Measurements from ENCODE around the gene EPHA3.
A peak's percentile ranks its signal among the peaks of the same experiment; 100 is the strongest.

Gene EPHA3

DNA sequence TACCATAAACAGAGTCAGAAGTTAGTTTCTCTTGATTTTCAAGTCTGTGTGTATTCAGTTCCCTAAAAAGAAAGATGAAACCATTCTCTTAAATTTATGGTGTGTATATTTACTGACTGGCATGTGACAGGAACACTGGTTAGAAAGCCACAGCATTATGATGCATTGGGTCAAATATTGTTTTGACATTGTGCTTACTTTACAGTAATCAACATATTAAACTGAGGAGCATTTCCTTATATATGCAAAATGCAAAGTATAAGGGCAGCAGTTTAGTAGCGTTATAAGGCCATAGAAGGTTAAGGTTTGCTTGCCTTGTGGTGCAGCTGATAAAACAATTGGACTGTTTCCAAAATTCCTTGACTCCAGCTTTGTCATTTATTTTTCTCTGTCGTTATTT lies 72.9 kb downstream of the EPHA3 start:
- H3K23ac ChIP-seq (ENCODE audit: low read length in 2 of 2): no peak overlapping the region
- WGBS: 22% methylated on average over 1 of the region's 2 CpGs
- H3K14ac ChIP-seq (ENCODE audit: low read length in 2 of 2): no peak overlapping the region
- H3K9ac ChIP-seq (ENCODE audit: low read length): no peak overlapping the region
- H2BK15ac ChIP-seq (ENCODE audit: low read depth, poor library complexity, severe bottlenecking): no peak overlapping the region
- H2BK5ac ChIP-seq (ENCODE audit: low read depth, low read length, poor library complexity, severe bottlenecking): no peak overlapping the region
- H3K9me3 ChIP-seq (ENCODE audit: control insufficient read depth, low read length): no peaks in the 10 kb centered on the region
- no peak overlapping the region for H3K18ac ChIP-seq (ENCODE audit: low read depth in 1 of 2, low read length in 2 of 2)
- no peak overlapping the region for H3K4me3 ChIP-seq (ENCODE audit: insufficient read depth in 1 of 2, low read depth in 1 of 2, low read length in 2 of 2)
- H3K27ac ChIP-seq (ENCODE audit: low read length, poor library complexity, severe bottlenecking): no peak overlapping the region
- H3K4ac ChIP-seq (ENCODE audit: low read depth in 1 of 2, low read length in 2 of 2): no peak overlapping the region
- no peaks in the 10 kb centered on the region for H3K36me3 ChIP-seq (ENCODE audit: control insufficient read depth in 1 of 2, insufficient read depth in 2 of 2, low read depth in 1 of 2, low read length in 2 of 2)
- H2BK12ac ChIP-seq (ENCODE audit: low read length in 2 of 2): no peak overlapping the region
- H3K27me3 ChIP-seq (ENCODE audit: control insufficient read depth in 1 of 2, insufficient read depth in 1 of 2, low read length in 2 of 2): no peaks in the 10 kb centered on the region
- H2AFZ ChIP-seq (ENCODE audit: low read depth, low read length): no peak overlapping the region
- DNase-seq: peak; percentile 18
- no peak overlapping the region for H3K4me2 ChIP-seq (ENCODE audit: low read length, poor library complexity, severe bottlenecking)
- H3K4me1 ChIP-seq (ENCODE audit: control insufficient read depth, insufficient read depth, low read depth, low read length): no peaks in the 10 kb centered on the region
- no peak overlapping the region for H4K91ac ChIP-seq (ENCODE audit: low read length)
- no peak overlapping the region for H2AK5ac ChIP-seq (ENCODE audit: low read length, severe bottlenecking)
- H4K8ac ChIP-seq (ENCODE audit: low read length): no peak overlapping the region
- H2BK120ac ChIP-seq (ENCODE audit: low read depth, low read length): no peak overlapping the region
- H3K79me1 ChIP-seq (replicated peaks; ENCODE audit: low read length, poor library complexity, severe bottlenecking): no peaks in the 10 kb centered on the region

DNA sequence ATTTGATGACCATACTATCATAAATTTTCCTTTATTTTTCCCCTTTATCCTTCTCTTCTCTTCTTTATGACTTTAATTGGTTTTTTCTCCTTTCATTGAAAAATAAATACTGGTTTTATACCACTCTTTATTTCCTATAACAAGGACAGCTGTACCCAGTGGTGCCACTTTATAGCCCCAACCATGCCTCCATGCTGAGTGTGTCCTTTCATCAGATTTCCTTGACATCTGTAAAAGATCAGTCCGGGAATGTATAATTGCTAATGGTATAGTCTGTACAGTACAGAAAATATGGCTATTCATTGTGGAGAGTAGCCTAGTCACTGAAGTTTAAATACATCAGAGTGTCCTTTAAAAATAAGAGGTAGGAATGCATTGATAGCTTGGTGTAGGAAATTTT lies 74.6 kb downstream of the EPHA3 start:
- Histone ChIP-seq H3K9me3 (ENCODE audit: control insufficient read depth, low read length) (no peaks in the 10 kb centered on the region), H3K23ac (ENCODE audit: low read length in 2 of 2) (no peak overlapping the region), H3K36me3 (ENCODE audit: control insufficient read depth in 1 of 2, insufficient read depth in 2 of 2, low read depth in 1 of 2, low read length in 2 of 2) (no peaks in the 10 kb centered on the region), H2BK5ac (ENCODE audit: low read depth, low read length, poor library complexity, severe bottlenecking) (no peak overlapping the region), H2AFZ (ENCODE audit: low read depth, low read length) (no peak overlapping the region), H3K9ac (ENCODE audit: low read length) (no peak overlapping the region), H3K4me1 (ENCODE audit: control insufficient read depth, insufficient read depth, low read depth, low read length) (no peaks in the 10 kb centered on the region), H3K79me1 (replicated peaks; ENCODE audit: low read length, poor library complexity, severe bottlenecking) (no peaks in the 10 kb centered on the region), H3K18ac (ENCODE audit: low read depth in 1 of 2, low read length in 2 of 2) (no peak overlapping the region), H2BK15ac (ENCODE audit: low read depth, poor library complexity, severe bottlenecking) (no peak overlapping the region), H3K4me2 (ENCODE audit: low read length, poor library complexity, severe bottlenecking) (no peak overlapping the region), H4K8ac (ENCODE audit: low read length) (no peak overlapping the region), H2BK120ac (ENCODE audit: low read depth, low read length) (no peak overlapping the region), H3K27ac (ENCODE audit: low read length, poor library complexity, severe bottlenecking) (no peak overlapping the region), H3K14ac (ENCODE audit: low read length in 2 of 2) (no peak overlapping the region), H4K91ac (ENCODE audit: low read length) (no peak overlapping the region), H3K4me3 (ENCODE audit: insufficient read depth in 1 of 2, low read depth in 1 of 2, low read length in 2 of 2) (no peak overlapping the region), H3K27me3 (ENCODE audit: control insufficient read depth in 1 of 2, insufficient read depth in 1 of 2, low read length in 2 of 2) (no peaks in the 10 kb centered on the region), H2BK12ac (ENCODE audit: low read length in 2 of 2) (no peak overlapping the region), H2AK5ac (ENCODE audit: low read length, severe bottlenecking) (no peak overlapping the region), H3K4ac (ENCODE audit: low read depth in 1 of 2, low read length in 2 of 2) (no peak overlapping the region)
- 100% methylated on average over 1 of the region's 1 CpG for WGBS
- DNase-seq: no peak

DNA sequence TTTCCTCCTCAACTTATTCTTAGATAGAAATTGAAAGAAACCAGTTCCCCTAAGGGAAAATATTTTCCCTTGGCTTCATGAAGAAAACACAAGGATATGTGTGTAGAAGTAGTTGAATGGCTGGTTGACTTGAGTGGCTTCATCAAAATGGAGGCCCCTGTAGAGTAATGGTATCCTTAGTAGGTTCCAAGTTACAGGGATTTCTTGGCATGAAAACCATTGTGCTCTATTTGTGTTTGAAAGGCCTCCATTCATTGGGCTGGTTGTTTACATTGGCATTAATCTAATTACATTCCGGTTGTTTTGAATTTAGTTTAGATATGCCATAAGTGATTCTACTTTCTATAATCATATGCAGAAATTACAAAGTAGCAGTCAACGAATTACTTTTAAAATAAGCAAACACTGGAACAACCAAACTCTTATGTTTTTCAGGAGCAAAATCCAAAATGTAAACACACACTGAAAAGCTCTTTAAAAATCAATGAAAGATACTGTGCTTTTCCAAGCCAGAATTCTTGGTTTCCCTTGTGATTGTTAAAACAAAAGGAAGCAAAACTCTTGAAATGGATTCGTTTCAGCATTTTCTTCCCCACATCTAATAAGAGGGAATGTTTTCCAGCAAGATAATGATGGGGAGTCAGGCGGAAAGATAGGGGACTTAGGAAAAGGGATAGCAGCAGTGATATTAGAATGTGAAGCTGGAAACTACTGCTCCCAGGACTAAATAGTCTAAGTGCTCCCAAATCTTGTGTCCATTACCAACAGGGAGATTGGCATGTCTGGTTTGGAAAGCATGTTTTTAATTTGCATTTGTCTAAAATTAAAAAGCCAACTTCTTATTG lies 77.0 kb downstream of the EPHA3 start:
- no peak overlapping the region for H3K18ac ChIP-seq (ENCODE audit: low read depth in 1 of 2, low read length in 2 of 2)
- no peaks in the 10 kb centered on the region for H3K27me3 ChIP-seq (ENCODE audit: control insufficient read depth in 1 of 2, insufficient read depth in 1 of 2, low read length in 2 of 2)
- no peak overlapping the region for H3K14ac ChIP-seq (ENCODE audit: low read length in 2 of 2)
- no peaks in the 10 kb centered on the region for H3K79me1 ChIP-seq (replicated peaks; ENCODE audit: low read length, poor library complexity, severe bottlenecking)
- no peak overlapping the region for H2BK12ac ChIP-seq (ENCODE audit: low read length in 2 of 2)
- no peak overlapping the region for H3K27ac ChIP-seq (ENCODE audit: low read length, poor library complexity, severe bottlenecking)
- no peak overlapping the region for H2BK120ac ChIP-seq (ENCODE audit: low read depth, low read length)
- no peak overlapping the region for H3K4me2 ChIP-seq (ENCODE audit: low read length, poor library complexity, severe bottlenecking)
- H4K8ac ChIP-seq (ENCODE audit: low read length): no peak overlapping the region
- no peak overlapping the region for H2AFZ ChIP-seq (ENCODE audit: low read depth, low read length)
- no peak overlapping the region for H3K4me3 ChIP-seq (ENCODE audit: insufficient read depth in 1 of 2, low read depth in 1 of 2, low read length in 2 of 2)
- H3K9me3 ChIP-seq (ENCODE audit: control insufficient read depth, low read length): no peaks in the 10 kb centered on the region
- H2AK5ac ChIP-seq (ENCODE audit: low read length, severe bottlenecking): no peak overlapping the region
- H2BK5ac ChIP-seq (ENCODE audit: low read depth, low read length, poor library complexity, severe bottlenecking): no peak overlapping the region
- H3K23ac ChIP-seq (ENCODE audit: low read length in 2 of 2): no peak overlapping the region
- H3K4ac ChIP-seq (ENCODE audit: low read depth in 1 of 2, low read length in 2 of 2): no peak overlapping the region
- H3K36me3 ChIP-seq (ENCODE audit: control insufficient read depth in 1 of 2, insufficient read depth in 2 of 2, low read depth in 1 of 2, low read length in 2 of 2): no peaks in the 10 kb centered on the region
- no peak overlapping the region for H4K91ac ChIP-seq (ENCODE audit: low read length)
- no peak overlapping the region for H3K9ac ChIP-seq (ENCODE audit: low read length)
- H2BK15ac ChIP-seq (ENCODE audit: low read depth, poor library complexity, severe bottlenecking): no peak overlapping the region
- DNase-seq: no peak
- no peaks in the 10 kb centered on the region for H3K4me1 ChIP-seq (ENCODE audit: control insufficient read depth, insufficient read depth, low read depth, low read length)
- WGBS: 88% methylated on average over 2 of the region's 4 CpGs

DNA sequence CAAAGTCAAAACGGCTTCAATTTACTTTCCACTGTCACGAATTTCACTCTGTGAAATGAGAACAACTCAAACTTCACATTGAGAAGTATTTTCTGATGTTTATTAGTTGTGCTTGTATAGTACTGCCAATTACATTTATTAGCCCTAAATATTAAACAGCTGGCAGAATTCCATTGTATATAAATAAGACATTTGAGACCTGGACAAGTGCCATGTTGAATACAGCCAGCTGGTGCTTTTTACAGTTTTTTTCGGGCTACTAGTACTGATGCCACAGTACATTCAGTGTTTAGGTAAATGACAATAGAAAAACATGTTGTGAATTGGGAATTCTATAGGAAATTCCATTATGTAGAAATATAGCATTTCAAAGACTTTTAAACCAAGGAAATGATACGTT lies 79.0 kb downstream of the EPHA3 start:
- Histone ChIP-seq H2BK5ac (ENCODE audit: low read depth, low read length, poor library complexity, severe bottlenecking) (no peak overlapping the region), H3K23ac (ENCODE audit: low read length in 2 of 2) (no peak overlapping the region), H3K79me1 (replicated peaks; ENCODE audit: low read length, poor library complexity, severe bottlenecking) (no peaks in the 10 kb centered on the region), H2AFZ (ENCODE audit: low read depth, low read length) (no peak overlapping the region), H2AK5ac (ENCODE audit: low read length, severe bottlenecking) (no peak overlapping the region), H4K8ac (ENCODE audit: low read length) (no peak overlapping the region), H4K91ac (ENCODE audit: low read length) (no peak overlapping the region), H3K36me3 (ENCODE audit: control insufficient read depth in 1 of 2, insufficient read depth in 2 of 2, low read depth in 1 of 2, low read length in 2 of 2) (no peaks in the 10 kb centered on the region), H3K4me2 (ENCODE audit: low read length, poor library complexity, severe bottlenecking) (no peak overlapping the region), H2BK12ac (ENCODE audit: low read length in 2 of 2) (no peak overlapping the region), H2BK120ac (ENCODE audit: low read depth, low read length) (no peak overlapping the region), H3K14ac (ENCODE audit: low read length in 2 of 2) (no peak overlapping the region), H3K4me3 (ENCODE audit: insufficient read depth in 1 of 2, low read depth in 1 of 2, low read length in 2 of 2) (no peak overlapping the region), H3K4me1 (ENCODE audit: control insufficient read depth, insufficient read depth, low read depth, low read length) (no peaks in the 10 kb centered on the region), H2BK15ac (ENCODE audit: low read depth, poor library complexity, severe bottlenecking) (no peak overlapping the region), H3K9ac (ENCODE audit: low read length) (no peak overlapping the region), H3K9me3 (ENCODE audit: control insufficient read depth, low read length) (no peaks in the 10 kb centered on the region), H3K4ac (ENCODE audit: low read depth in 1 of 2, low read length in 2 of 2) (no peak overlapping the region), H3K27ac (ENCODE audit: low read length, poor library complexity, severe bottlenecking) (no peak overlapping the region), H3K18ac (ENCODE audit: low read depth in 1 of 2, low read length in 2 of 2) (no peak overlapping the region), H3K27me3 (ENCODE audit: control insufficient read depth in 1 of 2, insufficient read depth in 1 of 2, low read length in 2 of 2) (no peaks in the 10 kb centered on the region)
- 100% methylated on average over 4 of the region's 4 CpGs for whole genome bisulfite sequencing
- no peak for DNase-seq

Measured in mesenchymal stem cell (in vitro differentiated cells and primary cell).